MM.1S (cell line): ENCODE measurements around the gene SHC1.

Experiments
- DNase-seq: peaks from one replicate; pipeline ENCODE4 v3.0.0-alpha.2; 2015
- H2AFZ ChIP-seq: fragments of 300-600 bp; sonication (generic); 2 replicates; pipeline ENCODE4 v1.6.0; 2016; ENCODE audit warnings: antibody characterized with exemption, low read length
- H3F3A ChIP-seq: fragments of 300-600 bp; sonication (generic); 2 replicates; pipeline ENCODE4 v1.6.1; 2016; ENCODE audit warnings: mild to moderate bottlenecking, antibody characterized with exemption, low read length, moderate library complexity, mixed read lengths; ENCODE audit not compliant: insufficient read depth
- H3K27ac ChIP-seq: fragments of 300-600 bp; sonication (generic); 2 replicates; pipeline ENCODE4 v1.5.1; 2016; ENCODE audit warnings: mild to moderate bottlenecking, low read length
- H3K27me3 ChIP-seq: fragments of 300-600 bp; sonication (generic); replicated peaks from 2 replicates; pipeline ENCODE4 v1.6.0; 2016; ENCODE audit warnings: low read length; ENCODE audit not compliant: insufficient read depth
- H3K36me3 ChIP-seq: fragments of 300-600 bp; sonication (generic); replicated peaks from 2 replicates; pipeline ENCODE4 v1.6.1; 2016; ENCODE audit warnings: mild to moderate bottlenecking, low read length, mixed read lengths; ENCODE audit not compliant: insufficient read depth
- H3K4me1 ChIP-seq: fragments of 300-600 bp; sonication (generic); 2 replicates; pipeline ENCODE4 v1.6.1; 2016; ENCODE audit warnings: low read length, mixed read lengths
- H3K4me2 ChIP-seq: fragments of 300-600 bp; sonication (generic); 2 replicates; pipeline ENCODE4 v1.6.0; 2016; ENCODE audit warnings: low read depth, low read length
- H3K4me3 ChIP-seq: fragments of 300-600 bp; sonication (generic); 2 replicates; pipeline ENCODE4 v1.5.1; 2016; ENCODE audit warnings: low read length, mixed read lengths
- H3K79me2 ChIP-seq: fragments of 300-600 bp; sonication (generic); 2 replicates; pipeline ENCODE4 v1.6.1; 2016; ENCODE audit warnings: mixed run types, low read length, mixed read lengths
- H3K9ac ChIP-seq: fragments of 300-600 bp; sonication (generic); 2 replicates; pipeline ENCODE4 v1.6.1; 2016; ENCODE audit warnings: low read length, mixed read lengths
- H3K9me2 ChIP-seq: fragments of 300-600 bp; sonication (generic); replicated peaks from 2 replicates; pipeline ENCODE4 v1.6.1; 2016; ENCODE audit warnings: mild to moderate bottlenecking, low read length, mixed read lengths; ENCODE audit not compliant: insufficient read depth
- H3K9me3 ChIP-seq: fragments of 300-600 bp; sonication (generic); replicated peaks from 2 replicates; pipeline ENCODE4 v1.6.1; 2016; ENCODE audit warnings: mild to moderate bottlenecking, low read length, mixed read lengths; ENCODE audit not compliant: insufficient read depth
- H4K20me1 ChIP-seq: fragments of 300-600 bp; sonication (generic); 2 replicates; pipeline ENCODE4 v1.6.1; 2016; ENCODE audit warnings: mild to moderate bottlenecking, low read length, moderate library complexity, mixed read lengths; ENCODE audit not compliant: insufficient read depth
- CTCF ChIP-seq: fragments of 300-600 bp; sonication (generic); IDR thresholded peaks from 2 replicates; pipeline ENCODE4 v1.5.1; 2016; ENCODE audit warnings: antibody characterized with exemption, low read length, mixed read lengths
- EZH2 ChIP-seq: fragments of 300-600 bp; sonication (generic); optimal IDR thresholded peaks from 2 replicates; pipeline ENCODE3; 2017; ENCODE audit warnings: low read depth, mild to moderate bottlenecking, antibody characterized with exemption, low read length, mixed read lengths
- EZH2phosphoT487 ChIP-seq: fragments of 300-600 bp; sonication (generic); IDR thresholded peaks from 2 replicates; pipeline ENCODE4 v1.6.1; 2018; ENCODE audit warnings: antibody characterized with exemption, low read length

Gene SHC1

DNA sequence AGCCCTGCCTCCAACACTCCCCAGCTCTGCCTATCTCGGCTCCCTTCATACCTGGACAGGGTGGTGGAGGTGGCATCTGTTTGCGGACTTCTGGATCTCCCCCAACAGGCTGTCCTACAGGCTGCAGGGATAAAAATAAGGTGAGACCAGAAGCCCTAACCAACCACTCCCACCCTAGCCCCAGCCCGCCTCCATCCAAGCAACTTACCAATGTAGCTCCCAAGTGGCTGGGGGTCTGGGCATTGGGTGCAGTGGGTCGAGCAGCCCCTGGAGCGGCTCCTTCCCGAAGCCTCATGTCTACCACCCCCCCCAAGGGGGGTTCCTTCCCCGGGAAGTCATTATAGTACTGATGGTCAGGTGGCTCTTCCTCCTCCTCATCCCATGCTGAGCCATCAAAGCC is 4.4 kb downstream of the SHC1 start:
- H3K4me2 ChIP-seq: no peak overlapping the region
- H3K9ac ChIP-seq: no peak overlapping the region
- H3K79me2 ChIP-seq: peaks cover 88% of the 10 kb centered on the region
- H2AFZ ChIP-seq: no peak overlapping the region
- no peak overlapping the region for H3K27ac ChIP-seq
- H3K36me3 ChIP-seq: peaks cover 25% of the 10 kb centered on the region
- H3K9me3 ChIP-seq: no peaks in the 10 kb centered on the region
- TF ChIP-seq EZH2phosphoT487 (no peak), EZH2 (no peak), CTCF (no peak)
- no peaks in the 10 kb centered on the region for H3K27me3 ChIP-seq
- no peak for DNase-seq
- peaks cover 35% of the 10 kb centered on the region for H3K4me1 ChIP-seq
- H3K9me2 ChIP-seq: no peaks in the 10 kb centered on the region
- peaks cover 27% of the 10 kb centered on the region for H3F3A ChIP-seq
- H3K4me3 ChIP-seq: no peak overlapping the region
- H4K20me1 ChIP-seq: no peaks in the 10 kb centered on the region

GRCh38 chr1:154964359-154964758 is 6.2 kb downstream of the SHC1 start:
- H2AFZ ChIP-seq: no peak overlapping the region
- no peak for TF ChIP-seq CTCF
- TF ChIP-seq EZH2phosphoT487: no peak
- TF ChIP-seq EZH2: no peak
- H4K20me1 ChIP-seq: no peaks in the 10 kb centered on the region
- peaks cover 21% of the 10 kb centered on the region; the same call in 1 of the 2 replicates for H3K4me1 ChIP-seq
- H3K36me3 ChIP-seq: peaks cover 25% of the 10 kb centered on the region
- H3K27me3 ChIP-seq: no peaks in the 10 kb centered on the region
- peaks cover 88% of the 10 kb centered on the region for H3K79me2 ChIP-seq
- no peak overlapping the region for H3K4me2 ChIP-seq
- H3K9me2 ChIP-seq: no peaks in the 10 kb centered on the region
- no peak for DNase-seq
- H3K27ac ChIP-seq: no peak overlapping the region
- peaks cover 31% of the 10 kb centered on the region for H3F3A ChIP-seq
- no peaks in the 10 kb centered on the region for H3K9me3 ChIP-seq
- no peak overlapping the region for H3K9ac ChIP-seq
- H3K4me3 ChIP-seq: no peak overlapping the region

- Histone ChIP-seq H3K27me3 (no peaks in the 10 kb centered on the region), H3F3A (peaks cover 35% of the 10 kb centered on the region), H3K36me3 (peaks cover 26% of the 10 kb centered on the region), H3K79me2 (peaks cover 88% of the 10 kb centered on the region), H4K20me1 (no peaks in the 10 kb centered on the region), H3K4me2 (no peak overlapping the region), H3K9me2 (no peaks in the 10 kb centered on the region), H3K27ac (peak overlapping the region; percentile 4; the same call in 1 of the 2 replicates), H3K4me1 (peaks cover 16% of the 10 kb centered on the region; the same call in 1 of the 2 replicates), H3K4me3 (no peak overlapping the region), H2AFZ (no peak overlapping the region), H3K9ac (peak overlapping the region; percentile 99; the same call in 1 of the 2 replicates), H3K9me3 (no peaks in the 10 kb centered on the region)
- DNase-seq: no peak
- TF ChIP-seq CTCF (no peak), EZH2 (no peak), EZH2phosphoT487 (no peak)
Measured at GRCh38 chr1:154963643-154964042, 6.9 kb downstream of the SHC1 start.
